HEK293 (cell line): Measurements from ENCODE around the gene KRTAP10-11.

Source experiments
- YY2 ChIP-seq: fragments of 450-650 bp; formaldehyde crosslinking; IDR thresholded peaks from 2 replicates; pipeline ENCODE4 v1.5.1; 2016; ENCODE audit warnings: missing biosample characterization, missing genetic modification characterization
- ZNF140 ChIP-seq: fragments of 450-650 bp; formaldehyde crosslinking; IDR thresholded peaks from 2 replicates; pipeline ENCODE4 v1.5.1; 2016; ENCODE audit warnings: missing biosample characterization, missing genetic modification characterization
- ZNF248 ChIP-seq: fragments of 450-650 bp; formaldehyde crosslinking; IDR thresholded peaks from 2 replicates; pipeline ENCODE4 v1.5.1; 2017; ENCODE audit warnings: missing biosample characterization, missing genetic modification characterization
- ZNF350 ChIP-seq: fragments of 450-650 bp; formaldehyde crosslinking; IDR thresholded peaks from 2 replicates; pipeline ENCODE4 v1.5.0; 2017; ENCODE audit warnings: missing biosample characterization, mild to moderate bottlenecking, missing genetic modification characterization
- TF ChIP-seq, protein P1 (sequence below): fragments of 450-650 bp; formaldehyde crosslinking; IDR thresholded peaks from 2 replicates; pipeline ENCODE4 v1.5.1; 2016; ENCODE audit warnings: missing biosample characterization, missing genetic modification characterization
- TF ChIP-seq, protein P2 (sequence below): fragments of 450-650 bp; formaldehyde crosslinking; IDR thresholded peaks from 2 replicates; pipeline ENCODE4 v1.5.1; 2016; ENCODE audit warnings: missing biosample characterization, missing genetic modification characterization
- TF ChIP-seq, protein P3 (sequence below): fragments of 450-650 bp; formaldehyde crosslinking; IDR thresholded peaks from 2 replicates; pipeline ENCODE4 v1.5.1; 2016; ENCODE audit warnings: missing biosample characterization, missing genetic modification characterization

DNA sequence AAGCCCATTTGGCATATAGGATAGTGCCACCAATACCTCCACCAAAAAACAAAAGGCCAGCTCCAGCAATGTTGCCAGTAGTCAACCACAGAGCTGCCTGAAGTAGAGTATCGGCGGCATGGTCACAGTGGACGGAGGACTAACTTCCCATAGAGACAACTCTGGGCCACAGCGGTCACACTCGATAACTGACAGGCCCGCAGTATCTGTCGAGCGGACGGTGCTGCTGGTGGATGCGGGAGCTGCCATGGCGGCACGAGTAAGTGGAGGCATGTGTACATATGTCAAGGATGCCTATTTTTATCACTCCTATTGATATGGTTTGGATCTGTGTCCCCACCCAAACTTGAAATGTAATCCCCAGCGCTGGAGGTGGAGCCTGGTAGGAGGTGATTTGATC lies 31.7 kb downstream of the KRTAP10-11 start:
- TF ChIP-seq, protein P1, sequence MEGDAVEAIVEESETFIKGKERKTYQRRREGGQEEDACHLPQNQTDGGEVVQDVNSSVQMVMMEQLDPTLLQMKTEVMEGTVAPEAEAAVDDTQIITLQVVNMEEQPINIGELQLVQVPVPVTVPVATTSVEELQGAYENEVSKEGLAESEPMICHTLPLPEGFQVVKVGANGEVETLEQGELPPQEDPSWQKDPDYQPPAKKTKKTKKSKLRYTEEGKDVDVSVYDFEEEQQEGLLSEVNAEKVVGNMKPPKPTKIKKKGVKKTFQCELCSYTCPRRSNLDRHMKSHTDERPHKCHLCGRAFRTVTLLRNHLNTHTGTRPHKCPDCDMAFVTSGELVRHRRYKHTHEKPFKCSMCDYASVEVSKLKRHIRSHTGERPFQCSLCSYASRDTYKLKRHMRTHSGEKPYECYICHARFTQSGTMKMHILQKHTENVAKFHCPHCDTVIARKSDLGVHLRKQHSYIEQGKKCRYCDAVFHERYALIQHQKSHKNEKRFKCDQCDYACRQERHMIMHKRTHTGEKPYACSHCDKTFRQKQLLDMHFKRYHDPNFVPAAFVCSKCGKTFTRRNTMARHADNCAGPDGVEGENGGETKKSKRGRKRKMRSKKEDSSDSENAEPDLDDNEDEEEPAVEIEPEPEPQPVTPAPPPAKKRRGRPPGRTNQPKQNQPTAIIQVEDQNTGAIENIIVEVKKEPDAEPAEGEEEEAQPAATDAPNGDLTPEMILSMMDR (tag by site-specific recombination), result no peak
- TF ChIP-seq, protein P2, sequence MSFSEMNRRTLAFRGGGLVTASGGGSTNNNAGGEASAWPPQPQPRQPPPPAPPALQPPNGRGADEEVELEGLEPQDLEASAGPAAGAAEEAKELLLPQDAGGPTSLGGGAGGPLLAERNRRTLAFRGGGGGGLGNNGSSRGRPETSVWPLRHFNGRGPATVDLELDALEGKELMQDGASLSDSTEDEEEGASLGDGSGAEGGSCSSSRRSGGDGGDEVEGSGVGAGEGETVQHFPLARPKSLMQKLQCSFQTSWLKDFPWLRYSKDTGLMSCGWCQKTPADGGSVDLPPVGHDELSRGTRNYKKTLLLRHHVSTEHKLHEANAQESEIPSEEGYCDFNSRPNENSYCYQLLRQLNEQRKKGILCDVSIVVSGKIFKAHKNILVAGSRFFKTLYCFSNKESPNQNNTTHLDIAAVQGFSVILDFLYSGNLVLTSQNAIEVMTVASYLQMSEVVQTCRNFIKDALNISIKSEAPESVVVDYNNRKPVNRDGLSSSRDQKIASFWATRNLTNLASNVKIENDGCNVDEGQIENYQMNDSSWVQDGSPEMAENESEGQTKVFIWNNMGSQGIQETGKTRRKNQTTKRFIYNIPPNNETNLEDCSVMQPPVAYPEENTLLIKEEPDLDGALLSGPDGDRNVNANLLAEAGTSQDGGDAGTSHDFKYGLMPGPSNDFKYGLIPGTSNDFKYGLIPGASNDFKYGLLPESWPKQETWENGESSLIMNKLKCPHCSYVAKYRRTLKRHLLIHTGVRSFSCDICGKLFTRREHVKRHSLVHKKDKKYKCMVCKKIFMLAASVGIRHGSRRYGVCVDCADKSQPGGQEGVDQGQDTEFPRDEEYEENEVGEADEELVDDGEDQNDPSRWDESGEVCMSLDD (tag by site-specific recombination), result no peak
- TF ChIP-seq ZNF140 (tag by site-specific recombination) (no peak), YY2 (tag by site-specific recombination) (no peak), ZNF350 (no peak), ZNF248 (tag by site-specific recombination) (no peak)
- TF ChIP-seq, protein P3, sequence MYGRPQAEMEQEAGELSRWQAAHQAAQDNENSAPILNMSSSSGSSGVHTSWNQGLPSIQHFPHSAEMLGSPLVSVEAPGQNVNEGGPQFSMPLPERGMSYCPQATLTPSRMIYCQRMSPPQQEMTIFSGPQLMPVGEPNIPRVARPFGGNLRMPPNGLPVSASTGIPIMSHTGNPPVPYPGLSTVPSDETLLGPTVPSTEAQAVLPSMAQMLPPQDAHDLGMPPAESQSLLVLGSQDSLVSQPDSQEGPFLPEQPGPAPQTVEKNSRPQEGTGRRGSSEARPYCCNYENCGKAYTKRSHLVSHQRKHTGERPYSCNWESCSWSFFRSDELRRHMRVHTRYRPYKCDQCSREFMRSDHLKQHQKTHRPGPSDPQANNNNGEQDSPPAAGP, result no peak
